HG02759 (cell line): ENCODE measurements around the gene SLC6A5.

ENCODE experiments used
- ATAC-seq: cut with Tn5 transposase; IDR thresholded peaks from one replicate; pipeline ENCODE4 v1.9.1; 2021; ENCODE audit warnings: mild to moderate bottlenecking, moderate library complexity; ENCODE audit not compliant: unreplicated experiment

SLC6A5 gene

GRCh38 chr11:20668844-20669819 is 69.7 kb downstream of the SLC6A5 start, which contains the start of gene NELL1:
Gene NELL1, plus strand, starts transcription at chr11:20669586.
- no peak for ATAC-seq

GRCh38 chr11:20669820-20670684 is 70.6 kb downstream of the SLC6A5 start:
- no peak for ATAC-seq

- no peak for ATAC-seq
Observed at GRCh38 chr11:20670932-20671403, 71.6 kb downstream of the SLC6A5 start.

- peak; percentile 53 for ATAC-seq
Observed at GRCh38 chr11:20671856-20672546, 72.6 kb downstream of the SLC6A5 start.

- ATAC-seq = no peak
Observed at GRCh38 chr11:20672575-20672974, 73.2 kb downstream of the SLC6A5 start.

GRCh38 chr11:20676658-20677057 is 77.2 kb downstream of the SLC6A5 start:
- ATAC-seq = no peak

DNA sequence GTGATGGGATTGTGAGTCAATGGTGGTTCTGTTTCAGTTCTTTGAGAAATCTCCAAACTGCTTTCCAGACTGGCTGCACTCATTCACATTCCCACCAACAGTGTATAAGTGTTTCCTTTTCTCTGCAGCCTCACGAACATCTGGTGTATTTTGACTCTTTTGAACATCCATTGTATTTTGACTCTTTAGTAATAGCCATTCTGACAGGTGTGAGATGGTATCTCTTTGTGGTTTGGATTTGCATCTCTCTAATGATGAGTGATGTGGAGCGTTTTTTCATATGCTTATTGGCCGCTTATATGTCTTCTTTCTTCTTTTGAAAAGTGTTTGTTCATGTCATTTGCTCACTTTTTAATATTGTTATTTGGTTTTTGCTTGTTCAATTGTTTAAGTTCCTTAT is 89.4 kb downstream of the SLC6A5 start:
- no peak for ATAC-seq

GRCh38 chr11:20707876-20708275 is 108.5 kb downstream of the SLC6A5 start:
- ATAC-seq = no peak
